GOT3 (cell line): Measurements from ENCODE around the gene MICAL2.
"Not testable (repeated sequence)": the region's sequence is repeated elsewhere in the genome, so short reads cannot be mapped to it uniquely, and the experiment has no call there.

Experiments used
- DNase-seq: peaks from one replicate; lab custom pipeline; 2025; ENCODE audit warnings: mixed read lengths; lab: John Stamatoyannopoulos, UW

The MICAL2 gene

DNA sequence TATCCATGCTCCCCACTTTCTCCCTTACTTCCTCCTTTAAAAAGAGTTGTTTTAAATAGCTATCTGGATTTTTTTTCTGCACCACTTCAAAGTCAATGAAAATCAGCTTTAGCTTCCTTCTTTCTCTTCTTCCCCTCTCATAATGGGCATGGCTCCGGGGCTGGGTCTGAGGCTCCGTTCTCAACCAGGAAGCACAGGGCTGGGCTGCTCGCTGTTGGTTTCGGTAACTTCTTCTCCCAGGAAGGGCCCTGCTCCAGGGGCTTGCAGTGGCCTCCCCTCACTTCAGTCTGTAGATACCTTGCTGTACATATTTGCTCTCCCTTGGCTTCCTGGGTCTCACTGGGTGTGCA is 23.8 kb downstream of the MICAL2 start:
- DNase-seq: no peak

DNA sequence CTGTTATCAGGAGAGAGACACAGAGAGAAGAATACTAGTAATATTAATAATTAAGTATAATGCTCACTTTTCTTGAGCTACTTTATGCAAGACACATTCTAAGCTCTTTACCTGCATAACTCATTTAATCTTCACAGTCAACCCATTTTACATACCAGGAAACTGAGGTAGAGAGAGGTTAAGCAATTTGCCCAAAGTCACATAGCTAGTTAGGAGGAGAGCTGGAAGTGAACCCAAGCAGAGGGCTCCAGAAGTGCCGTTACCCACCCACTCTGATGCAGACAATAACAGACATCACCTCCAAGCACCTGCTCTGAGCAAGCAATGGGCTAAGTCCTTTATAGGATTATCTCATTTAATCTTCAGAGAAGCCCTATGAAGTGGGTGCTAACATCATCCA is 24.8 kb downstream of the MICAL2 start:
- DNase-seq: no peak

DNA sequence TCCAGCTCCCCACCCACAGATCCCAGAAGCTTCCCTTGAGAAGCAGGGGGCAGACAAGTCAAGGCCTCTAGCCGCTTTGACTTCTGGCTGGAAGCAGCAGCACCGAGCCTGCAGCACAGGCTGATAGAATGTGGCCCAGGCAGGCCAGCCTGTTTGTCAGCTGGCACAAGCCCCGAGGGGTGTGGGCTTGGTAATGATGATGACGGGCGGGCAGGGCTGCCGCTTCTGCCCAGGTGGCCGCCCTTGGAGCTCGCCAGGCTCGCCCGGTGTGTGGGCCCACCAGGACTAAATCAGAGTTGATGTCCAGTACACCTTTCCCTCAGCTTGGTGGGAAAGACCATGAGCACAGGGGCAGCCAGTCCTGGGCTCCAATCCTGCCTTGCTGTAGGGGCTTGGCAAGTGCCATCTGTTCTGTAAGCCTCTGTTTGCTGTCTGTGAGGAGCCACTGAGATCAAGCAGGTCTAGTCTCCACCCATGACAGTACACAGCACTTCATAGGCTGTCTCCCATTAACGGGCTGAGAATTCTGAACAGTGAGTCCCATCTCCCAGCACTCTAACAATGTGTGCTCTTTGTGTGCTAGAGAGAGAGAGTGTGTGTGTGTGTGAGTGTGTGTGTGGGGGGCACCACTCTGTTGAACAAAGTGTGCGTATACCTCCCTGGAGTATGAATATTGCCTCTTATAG is 26.8 kb downstream of the MICAL2 start:
- no peak for DNase-seq

DNA sequence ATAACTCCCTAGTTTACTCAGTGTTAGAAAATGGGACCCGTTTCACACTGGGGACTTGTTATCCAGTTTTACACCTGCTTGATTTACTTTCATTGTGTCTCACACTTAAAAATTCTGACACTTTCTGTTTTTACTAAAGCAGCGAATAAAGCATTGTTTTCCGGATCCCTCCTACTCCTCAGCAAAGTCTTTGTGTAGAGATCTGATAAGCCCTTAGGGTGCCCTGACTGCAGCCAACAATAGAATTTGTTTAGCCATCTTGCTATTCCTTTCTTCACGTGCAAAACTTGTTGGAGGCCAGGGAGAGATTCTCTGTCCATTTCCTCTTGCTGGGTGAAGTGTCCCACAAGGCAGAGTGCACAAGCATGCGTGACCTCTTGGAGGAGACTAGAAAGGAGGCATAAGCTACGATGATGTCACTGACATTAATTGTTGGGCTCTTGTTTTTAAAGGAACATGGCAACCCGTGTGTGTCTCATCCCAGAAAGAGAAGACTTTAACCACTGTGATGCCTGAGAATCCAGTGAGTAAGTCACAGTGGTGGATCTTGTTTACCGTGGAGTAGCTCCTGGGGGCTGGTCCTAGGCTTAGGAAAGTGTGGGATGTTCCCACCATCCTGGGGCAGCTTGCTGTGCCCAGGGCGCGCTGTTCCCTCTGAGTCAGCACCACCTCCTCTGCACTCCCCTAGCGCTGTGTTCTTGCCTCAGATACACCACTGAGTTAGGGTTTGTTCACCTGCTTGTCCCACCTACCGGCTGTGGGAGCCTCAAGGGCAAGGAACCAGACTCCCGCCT is 27.7 kb downstream of the MICAL2 start:
- no peak for DNase-seq

DNA sequence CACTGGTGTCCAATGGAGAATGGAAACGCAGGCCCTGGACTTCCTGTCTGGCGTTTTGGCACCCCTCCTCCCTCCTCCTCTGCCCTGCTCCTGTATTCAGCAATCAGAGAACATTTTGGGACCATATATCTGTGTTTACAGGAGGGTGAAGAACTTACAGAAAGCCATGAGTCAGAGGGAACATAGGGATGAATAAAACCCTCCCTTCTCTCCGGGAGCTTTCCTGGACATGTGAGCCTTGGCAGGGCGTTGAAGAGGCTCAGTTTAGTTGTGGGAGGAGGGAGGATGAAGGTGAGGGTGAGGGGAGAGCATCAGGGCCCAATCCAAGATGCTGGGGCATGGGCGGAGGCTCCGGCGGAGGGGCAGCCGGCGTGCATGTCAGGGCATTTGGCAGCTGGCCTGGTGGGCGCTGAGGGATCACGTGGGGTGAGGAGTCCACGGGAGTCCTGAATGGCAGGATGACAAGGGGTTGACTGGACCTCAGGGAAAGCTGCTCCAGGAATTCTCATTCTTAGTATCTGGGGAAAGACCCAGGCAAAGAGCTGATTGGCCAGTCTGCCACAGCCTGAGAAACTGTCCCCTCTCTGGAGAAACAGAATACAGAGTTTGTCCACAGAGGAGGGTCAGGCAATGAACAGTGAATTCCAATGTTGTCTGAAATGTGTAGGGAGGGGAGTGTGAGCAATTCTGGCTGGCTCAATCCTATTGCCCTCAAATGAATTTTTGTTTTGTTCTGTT is 28.9 kb downstream of the MICAL2 start:
- DNase-seq: no peak

DNA sequence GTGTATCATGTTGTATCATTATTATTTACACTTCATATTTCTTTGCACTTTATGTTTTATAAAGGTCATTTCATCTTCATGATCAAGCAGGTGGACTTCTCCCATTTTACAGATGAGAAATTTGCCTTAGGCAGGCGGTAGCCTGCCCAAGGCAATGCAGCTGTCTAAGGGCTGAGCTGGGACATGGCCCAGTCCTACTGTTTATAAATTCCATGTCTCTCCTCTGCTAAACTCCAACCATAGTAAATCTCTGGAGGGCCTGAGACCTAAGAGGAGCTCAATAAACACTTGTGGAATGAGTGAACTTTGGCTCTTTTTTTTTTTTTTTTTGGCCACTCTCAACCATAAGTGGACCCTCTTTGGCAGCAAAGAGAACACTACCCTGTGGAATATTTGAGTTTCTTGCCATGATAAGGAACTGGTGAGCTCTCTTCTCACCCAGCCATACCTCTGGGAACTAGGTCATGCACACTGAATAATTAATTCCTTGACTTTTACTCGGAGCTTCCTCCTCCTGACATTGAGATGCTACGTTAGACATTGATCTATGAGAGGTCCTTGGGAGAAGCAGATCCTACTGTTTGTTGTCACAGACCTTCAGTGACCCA is 29.9 kb downstream of the MICAL2 start:
- DNase-seq: no peak

DNA sequence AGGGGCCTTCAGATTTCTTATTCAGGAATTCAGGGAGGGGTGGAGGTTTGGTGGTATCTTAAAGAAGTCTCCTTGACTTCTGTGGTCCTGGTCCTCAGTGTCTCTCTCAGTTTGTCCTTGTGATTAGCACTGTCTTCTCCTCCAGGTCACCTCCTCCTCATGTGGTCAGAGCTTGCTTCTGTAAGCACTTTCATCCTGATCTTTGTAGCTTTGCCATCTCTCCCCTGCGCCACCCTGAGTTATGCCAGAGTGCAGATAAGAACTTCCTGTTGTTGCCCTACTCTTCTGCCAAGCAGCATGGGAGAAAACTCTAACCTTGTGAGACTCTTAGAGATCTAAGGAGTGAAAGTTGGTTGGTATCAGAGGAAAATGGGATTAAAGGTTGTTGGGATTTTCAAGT is 30.9 kb downstream of the MICAL2 start:
- DNase-seq: no peak

DNA sequence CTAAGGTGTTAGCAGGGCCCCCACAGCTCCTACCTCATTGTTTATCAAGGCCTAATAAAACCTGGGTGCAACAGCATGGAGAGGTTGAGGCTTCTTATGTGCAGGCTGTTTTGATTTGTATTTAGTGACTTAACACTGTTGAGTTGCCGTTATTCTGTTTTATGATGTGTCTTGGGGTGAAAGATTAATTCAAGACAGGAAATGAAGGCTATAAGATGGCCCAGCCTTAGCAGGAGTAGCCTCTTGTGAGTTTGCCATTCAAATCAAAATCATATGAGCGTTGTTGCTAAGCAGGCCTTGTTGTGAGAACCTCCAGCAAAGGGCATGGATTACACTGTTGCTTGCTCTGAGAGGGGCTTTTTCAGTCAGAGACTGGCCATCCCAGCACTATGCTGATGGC is 31.8 kb downstream of the MICAL2 start:
- DNase-seq: no peak

DNA sequence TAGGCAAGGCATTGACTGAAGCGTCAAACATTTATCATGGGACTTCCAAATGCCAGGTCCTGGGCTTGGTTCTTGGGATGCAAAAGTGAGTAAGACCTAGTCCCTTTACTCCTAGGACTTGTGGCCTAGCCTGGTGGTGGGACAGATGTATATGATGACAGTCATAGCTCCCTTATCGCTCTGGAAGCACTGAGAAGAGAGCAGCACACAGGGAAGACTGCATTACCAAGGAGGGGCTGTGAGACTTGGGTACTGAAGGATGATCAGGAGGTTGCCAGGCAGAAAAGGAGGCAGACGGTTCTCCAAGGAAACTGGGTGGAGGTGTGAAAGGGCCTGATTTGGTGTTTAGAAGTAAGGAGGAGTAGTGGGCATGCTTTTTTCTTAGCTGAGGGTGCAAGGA is 32.5 kb downstream of the MICAL2 start:
- no peak for DNase-seq

DNA sequence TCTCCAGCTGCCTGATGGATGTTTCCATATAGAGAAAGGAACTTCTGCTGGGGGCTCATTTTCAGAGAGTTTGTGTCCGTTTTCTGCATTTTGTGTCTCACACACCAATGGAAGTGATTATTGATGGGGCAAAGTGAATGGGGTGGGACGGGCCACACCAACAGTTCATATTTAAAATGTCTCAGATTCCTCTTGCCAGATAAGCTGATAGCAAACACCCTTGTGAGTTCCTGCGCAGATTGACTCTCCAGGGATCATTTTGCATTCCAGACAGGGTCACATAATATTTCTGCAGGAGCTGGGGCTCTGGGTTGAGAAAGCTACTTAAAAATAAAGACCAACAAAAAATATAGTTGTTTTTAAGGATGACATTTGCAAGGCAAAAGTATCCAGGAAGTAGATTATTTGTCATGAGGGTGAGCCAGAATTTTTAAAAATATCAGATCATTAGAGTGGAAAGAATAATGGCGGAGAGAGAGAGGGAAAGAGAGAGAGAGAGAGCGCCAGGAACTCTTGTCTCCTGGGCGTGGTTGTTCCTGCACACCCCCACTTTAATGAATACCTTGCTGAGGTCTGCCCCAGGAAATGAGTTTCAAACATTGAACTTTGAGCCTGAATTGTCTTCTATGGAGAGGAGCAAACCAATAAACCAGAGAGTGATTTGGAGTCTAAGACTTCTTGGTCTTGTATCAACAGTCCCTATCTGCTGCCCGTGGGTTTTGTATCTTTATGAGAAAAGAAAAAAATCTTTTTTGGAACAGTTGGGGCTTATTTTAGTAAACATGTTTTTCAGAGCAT is 33.3 kb downstream of the MICAL2 start:
- DNase-seq: no peak

DNA sequence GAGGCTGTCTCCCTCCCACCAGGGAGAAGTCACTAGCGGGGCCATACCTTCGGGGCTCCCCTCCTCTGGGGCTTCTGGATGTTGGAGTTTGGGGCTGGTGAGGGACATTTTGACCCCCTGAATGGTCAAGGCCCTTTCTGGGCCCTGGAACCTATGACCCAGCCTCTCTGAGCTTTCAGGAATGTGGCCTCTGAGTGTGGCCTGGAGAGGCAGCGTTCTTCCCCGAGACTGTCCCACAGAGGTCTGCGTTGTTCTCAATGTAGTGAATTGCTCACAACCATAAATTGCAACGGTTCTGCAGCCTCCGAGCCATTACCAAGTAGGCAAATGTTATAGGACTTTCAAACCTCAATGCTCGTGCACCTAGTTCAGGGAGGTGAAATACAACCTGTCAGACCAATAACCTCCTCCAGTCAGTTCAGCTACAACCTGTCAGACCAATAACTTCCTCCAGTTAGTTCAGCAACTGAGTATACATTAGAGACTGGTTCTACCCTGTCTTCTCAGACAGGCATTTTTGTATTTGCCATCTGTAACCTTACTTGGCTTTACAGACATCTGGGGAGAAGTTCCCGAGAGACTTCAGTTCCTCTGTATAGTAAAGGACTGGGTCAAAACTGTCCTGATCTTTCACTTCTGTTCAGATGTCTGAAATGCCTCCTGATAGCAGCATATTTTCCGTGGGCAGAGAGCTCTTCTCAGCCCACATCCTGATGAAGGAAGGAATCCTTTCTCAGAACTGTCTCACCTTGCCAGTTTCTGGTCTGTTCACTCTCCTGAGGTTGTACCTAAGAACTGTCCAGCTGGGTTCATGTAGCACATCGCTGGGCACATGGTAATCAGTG is 34.2 kb downstream of the MICAL2 start:
- no peak for DNase-seq

DNA sequence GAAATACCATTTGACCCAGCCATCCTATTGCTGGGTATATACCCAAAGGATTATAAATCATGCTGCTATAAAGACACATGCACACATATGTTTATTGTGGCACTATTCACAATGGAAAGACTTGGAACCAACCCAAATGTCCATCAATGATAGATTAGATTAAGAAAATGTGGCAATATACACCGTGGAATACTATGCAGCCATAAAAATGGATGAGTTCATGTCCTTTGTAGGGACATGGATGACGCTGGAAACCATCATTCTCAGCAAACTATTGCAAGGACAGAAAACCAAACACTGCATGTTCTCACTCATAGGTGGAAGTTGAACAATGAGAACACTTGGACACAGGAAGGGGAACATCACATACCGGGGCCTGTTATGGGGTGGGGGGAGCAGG is 36.3 kb downstream of the MICAL2 start:
- DNase-seq: not testable (repeated sequence)

DNA sequence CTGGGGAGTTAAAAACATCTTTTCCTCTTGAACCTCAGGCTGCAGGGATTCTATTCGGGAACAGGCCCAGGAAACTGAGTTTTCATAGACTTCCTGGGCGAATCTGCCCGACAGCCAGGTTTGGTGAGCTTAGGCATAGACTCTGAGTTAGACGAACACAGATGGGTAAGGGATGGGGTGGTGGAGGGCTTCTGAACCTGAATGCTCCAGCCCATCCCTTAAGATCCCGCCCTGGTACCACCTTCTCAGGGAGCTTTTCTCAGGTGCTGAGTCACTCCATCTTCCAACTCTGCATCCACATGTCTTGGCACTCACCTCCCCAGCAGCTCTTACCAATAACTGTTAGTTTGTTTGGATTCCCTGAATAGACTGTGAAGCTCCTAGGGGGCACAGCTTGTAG is 37.4 kb downstream of the MICAL2 start:
- no peak for DNase-seq

DNA sequence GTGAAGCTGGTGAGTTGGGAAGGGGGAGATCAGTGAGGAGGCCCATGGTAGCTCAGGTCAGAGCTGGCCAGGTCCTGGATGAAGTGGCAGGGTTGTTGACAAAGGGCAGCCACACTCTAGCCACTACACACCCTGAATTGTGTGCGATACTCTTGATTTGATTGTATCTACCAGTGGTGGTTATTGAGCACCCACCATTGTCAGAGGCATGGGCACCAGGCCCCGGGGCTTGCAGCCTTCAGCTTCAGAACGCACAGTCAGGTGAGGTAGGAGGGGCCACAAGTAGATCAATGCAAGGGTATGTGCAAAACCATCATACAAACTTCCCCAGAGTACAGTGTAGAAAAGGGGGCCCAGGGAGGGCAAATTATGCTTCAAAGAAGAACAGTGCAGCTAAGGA is 38.1 kb downstream of the MICAL2 start:
- no peak for DNase-seq

DNA sequence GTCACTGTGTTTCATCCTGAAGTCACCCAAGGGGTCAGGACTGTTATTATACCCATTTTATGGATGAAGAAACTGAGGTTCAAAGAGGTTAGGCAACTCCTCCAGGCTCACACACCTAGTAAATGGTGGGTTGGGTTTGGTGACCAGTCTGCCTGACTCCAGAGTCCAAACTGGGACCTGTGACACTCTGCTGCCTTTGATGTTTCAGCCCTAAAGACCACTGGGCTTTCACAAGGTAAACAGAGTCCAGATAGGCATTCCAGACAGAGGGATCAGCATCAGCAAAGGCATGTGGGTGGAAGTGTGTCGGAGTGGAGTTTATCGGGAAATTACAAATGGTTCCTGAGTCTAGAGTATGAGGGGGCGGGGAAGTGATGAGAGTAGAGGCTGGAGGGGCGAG is 38.5 kb downstream of the MICAL2 start:
- DNase-seq: no peak

DNA sequence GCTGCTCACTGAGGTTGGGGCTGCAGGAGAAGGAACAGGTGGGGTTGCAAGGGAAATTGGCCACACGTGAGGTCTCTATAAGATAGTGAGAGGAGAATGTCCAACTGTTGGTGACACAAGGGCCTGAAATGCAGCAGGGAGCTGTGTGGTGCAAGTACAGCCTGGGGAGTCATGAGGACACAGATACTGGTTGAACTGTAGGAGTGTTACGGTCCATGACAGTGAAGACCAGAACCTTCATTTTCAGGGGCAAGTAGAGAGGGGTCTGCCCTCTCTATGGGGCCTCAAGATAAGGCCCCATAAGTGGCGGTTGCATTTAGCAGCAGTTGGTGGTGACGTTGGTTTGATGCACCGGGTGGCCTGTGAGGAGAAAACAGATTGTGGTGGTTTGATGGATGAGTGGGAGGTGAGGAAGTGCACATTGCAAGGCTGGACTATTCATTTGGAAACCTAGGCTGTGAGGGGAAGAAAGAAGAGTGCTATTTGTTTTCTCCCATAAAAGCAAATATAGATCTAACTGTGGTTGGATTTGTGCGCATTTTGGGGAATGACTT is 39.4 kb downstream of the MICAL2 start:
- no peak for DNase-seq

DNA sequence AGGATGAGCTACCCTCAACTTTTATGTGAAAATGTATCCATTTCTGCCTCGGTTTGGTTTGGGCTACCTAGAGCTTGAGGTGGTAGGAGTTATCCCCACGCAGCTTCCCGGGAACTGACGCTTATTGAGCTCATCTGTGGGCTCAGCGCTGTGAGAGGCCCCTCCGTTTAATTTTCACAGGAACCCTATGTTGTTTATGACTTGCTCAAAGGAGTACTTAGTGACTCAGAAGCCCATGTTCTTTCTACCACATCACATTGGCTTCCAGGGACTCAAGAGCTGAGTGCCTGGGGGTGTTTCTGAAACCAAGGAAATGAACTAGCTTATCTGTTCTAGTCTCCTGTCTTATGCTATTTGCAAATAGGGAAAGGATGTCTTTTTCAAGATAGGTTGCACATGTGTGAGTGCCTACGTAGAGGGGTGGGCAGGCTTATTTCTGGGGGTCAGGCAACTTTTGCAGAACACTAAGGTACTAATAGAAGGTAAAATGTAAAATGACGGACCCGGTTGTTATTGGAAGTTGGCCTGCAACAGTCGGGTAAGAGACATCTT is 40.5 kb downstream of the MICAL2 start:
- no peak for DNase-seq

DNA sequence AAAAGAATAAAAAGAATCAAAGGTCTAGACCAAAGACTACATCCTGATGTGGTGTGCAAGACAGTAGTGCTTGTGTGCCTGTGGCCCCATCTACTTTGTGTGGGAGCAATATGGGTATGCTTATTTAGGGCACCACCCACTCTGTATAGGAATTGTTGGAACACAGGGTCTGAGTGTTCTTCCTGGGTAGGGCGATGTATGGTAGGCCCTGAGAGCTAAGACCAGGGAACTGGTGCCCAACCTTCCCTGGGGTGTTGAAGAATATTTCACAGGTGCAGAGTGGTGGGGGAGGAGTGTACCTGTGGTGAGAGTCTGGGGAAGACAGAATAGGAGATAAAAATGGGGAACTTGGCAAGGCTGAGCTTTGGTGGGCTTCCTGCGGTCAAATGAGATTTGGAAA is 41.9 kb downstream of the MICAL2 start:
- DNase-seq: no peak

DNA sequence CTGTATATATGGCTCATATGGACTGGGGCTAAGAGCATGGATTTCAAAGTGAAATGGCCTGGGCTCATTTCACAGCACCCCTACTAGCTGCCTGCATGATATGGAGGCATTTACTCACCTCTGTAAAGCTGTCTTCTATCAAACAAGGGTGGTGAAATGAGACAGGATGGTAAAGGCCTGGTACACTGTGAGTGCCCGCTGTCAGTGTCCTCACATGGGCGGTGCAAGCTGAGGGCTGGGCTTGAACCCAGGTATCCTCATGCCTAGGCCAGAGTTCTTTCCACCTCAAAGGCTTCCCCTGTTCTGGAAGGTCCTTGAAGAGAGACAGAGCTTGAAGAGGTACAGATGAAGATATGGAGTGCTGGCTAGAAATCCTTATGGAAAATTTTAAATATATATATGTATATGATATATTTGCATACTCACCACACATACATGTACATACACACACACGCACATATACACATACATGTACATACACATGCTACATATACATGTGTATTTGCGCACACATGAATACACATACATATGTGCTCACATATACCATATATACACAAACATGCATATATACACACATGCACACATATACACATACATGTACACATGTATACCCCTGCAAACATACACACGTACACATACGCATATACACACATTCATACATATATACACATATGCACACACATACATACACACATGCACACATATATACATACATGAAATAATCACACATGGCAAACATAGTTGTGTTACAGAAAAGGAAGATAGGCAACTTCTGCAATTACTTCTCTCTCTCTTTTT is 44.7 kb downstream of the MICAL2 start:
- DNase-seq: no peak

DNA sequence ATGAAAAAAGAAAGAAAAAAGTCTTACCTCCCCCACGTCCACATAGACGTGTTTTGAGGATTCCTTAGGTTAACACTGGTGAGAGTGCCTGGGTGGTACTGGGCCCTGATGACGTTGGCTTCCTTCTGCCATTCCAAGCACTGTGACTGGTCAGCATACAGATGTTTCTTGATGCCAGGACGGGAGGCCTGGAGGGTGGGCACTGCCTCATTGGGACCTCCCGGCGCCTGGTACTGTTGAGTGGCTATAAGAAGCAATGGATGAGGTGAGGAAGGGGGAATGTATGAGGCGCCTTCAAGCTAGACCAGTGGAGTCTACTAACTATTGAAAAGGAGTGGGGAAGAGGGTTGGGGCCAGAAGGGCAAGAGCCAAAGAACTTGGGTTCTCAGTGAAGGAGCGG is 45.3 kb downstream of the MICAL2 start:
- no peak for DNase-seq
